HepG2 (cell line): ENCODE measurements around the gene DACT2. TPM values are rescaled to one million over a fixed set of nuclear protein-coding genes. Genes with fewer than 3 reads are reported as not detected.

Experiments
- ARNT ChIP-seq: fragments of 450-650 bp; IDR thresholded peaks from 2 replicates; pipeline ENCODE4 v1.6.1; 2017
- ARNT2 ChIP-seq: sonication (generic); formaldehyde crosslinking; IDR thresholded peaks from 2 replicates; pipeline ENCODE4 v1.8.0; 2022; ENCODE audit warnings: mild to moderate bottlenecking, low read depth, missing genetic modification reagents, moderate library complexity
- CBX1 ChIP-seq: IDR thresholded peaks from one replicate; pipeline ENCODE4 v1.6.1; 2016; ENCODE audit warnings: antibody characterized with exemption, low read depth
- GATAD1 ChIP-seq: IDR thresholded peaks from 2 replicates; pipeline ENCODE4 v1.6.1; 2016; ENCODE audit warnings: missing genetic modification reagents, missing compliant biosample characterization
- HMGXB3 ChIP-seq: sonication (generic); formaldehyde crosslinking; IDR thresholded peaks from 2 replicates; pipeline ENCODE4 v1.4.0; 2020; ENCODE audit warnings: missing genetic modification reagents, borderline replicate concordance
- ISL2 ChIP-seq: sonication (generic); formaldehyde crosslinking; IDR thresholded peaks from 2 replicates; pipeline ENCODE4 v1.5.0; 2020; ENCODE audit warnings: missing genetic modification reagents
- MLX ChIP-seq: IDR thresholded peaks from 2 replicates; pipeline ENCODE4 v1.6.1; 2016
- NFE2L2 ChIP-seq: fragments of 150-350 bp; IDR thresholded peaks from 2 replicates; pipeline ENCODE4 v1.6.1; 2014; ENCODE audit warnings: low read length
- RARA ChIP-seq: IDR thresholded peaks from 2 replicates; pipeline ENCODE4 v1.6.1; 2016; ENCODE audit warnings: missing genetic modification reagents, missing compliant biosample characterization
- SMARCE1 ChIP-seq: fragments of 450-650 bp; IDR thresholded peaks from 2 replicates; pipeline ENCODE4 v1.6.1; 2017; ENCODE audit warnings: borderline replicate concordance
- TBX2 ChIP-seq: sonication (generic); formaldehyde crosslinking; IDR thresholded peaks from 2 replicates; pipeline ENCODE4 v1.5.0; 2020; ENCODE audit warnings: missing genetic modification reagents, mild to moderate bottlenecking, borderline replicate concordance
- TGIF2 ChIP-seq: IDR thresholded peaks from 2 replicates; pipeline ENCODE4 v1.6.1; 2016; ENCODE audit warnings: control low read depth, missing compliant biosample characterization
- TRAFD1 ChIP-seq: sonication (generic); formaldehyde crosslinking; IDR thresholded peaks from 2 replicates; pipeline ENCODE4 v1.5.1; 2020; ENCODE audit warnings: missing genetic modification reagents, mild to moderate bottlenecking, borderline replicate concordance
- UBTF ChIP-seq: sonication (generic); formaldehyde crosslinking; IDR thresholded peaks from 2 replicates; pipeline ENCODE4 v1.4.0; 2020; ENCODE audit warnings: mild to moderate bottlenecking, missing genetic modification reagents
- ZKSCAN1 ChIP-seq: fragments of 150-350 bp; IDR thresholded peaks from 2 replicates; pipeline ENCODE4 v1.6.1; 2014; ENCODE audit warnings: low read length
- ZNF317 ChIP-seq: sonication (generic); formaldehyde crosslinking; IDR thresholded peaks from 2 replicates; pipeline ENCODE4 v1.5.0; 2020; ENCODE audit warnings: mild to moderate bottlenecking, missing genetic modification reagents
- ZNF446 ChIP-seq: sonication (generic); formaldehyde crosslinking; IDR thresholded peaks from 2 replicates; pipeline ENCODE4 v1.5.0; 2020; ENCODE audit warnings: mild to moderate bottlenecking, missing genetic modification reagents
- ZNF510 ChIP-seq: sonication (generic); formaldehyde crosslinking; IDR thresholded peaks from 2 replicates; pipeline ENCODE4 v1.4.0; 2020; ENCODE audit warnings: low read depth, mild to moderate bottlenecking, missing genetic modification reagents
- ZNF547 ChIP-seq: sonication (generic); formaldehyde crosslinking; IDR thresholded peaks from 2 replicates; pipeline ENCODE4 v1.5.1; 2020; ENCODE audit warnings: mild to moderate bottlenecking, missing genetic modification reagents
- ZNF557 ChIP-seq: sonication (generic); formaldehyde crosslinking; IDR thresholded peaks from 2 replicates; pipeline ENCODE4 v1.4.0; 2020; ENCODE audit warnings: missing genetic modification reagents
- ZNF569 ChIP-seq: sonication (generic); formaldehyde crosslinking; IDR thresholded peaks from 2 replicates; pipeline ENCODE4 v1.5.0; 2020; ENCODE audit warnings: mild to moderate bottlenecking, missing genetic modification reagents, moderate library complexity, borderline replicate concordance
- ZNF674 ChIP-seq: sonication (generic); formaldehyde crosslinking; IDR thresholded peaks from 2 replicates; pipeline ENCODE4 v1.5.0; 2020; ENCODE audit warnings: low read depth, mild to moderate bottlenecking, missing genetic modification reagents
- polyA plus RNA-seq, 8 experiments: library from polyadenylated mRNA; depleted of rRNA in 3 of 8; stranded (reverse) in 7 of 8; unstranded in 1 of 8; fragments of >200 nt; fragmentation: Illumina TruSeq in 4 of 8; extraction: Trizol in 4 of 8; gene quantifications; 2 replicates each; pipeline versions ENCODE4 v1.2.1 to v1.2.3, GENCODE V29; 2011 to 2016; ENCODE audit warnings: low read depth in 4 of 8, missing spikeins in 1 of 8, mixed read lengths in 1 of 8; ENCODE audit not compliant: insufficient read depth in 1 of 8
- total RNA-seq, 5 experiments: library from RNA; depleted of rRNA; stranded (reverse); fragments of >200 nt; fragmentation: Illumina TruSeq; extraction: Trizol; gene quantifications; 2 replicates each; pipeline ENCODE4 v1.2.3, GENCODE V29; 2016; ENCODE audit warnings: low read depth in 1 of 5

Gene DACT2
- total and polyA plus RNA-seq, 2 of the 13 experiments (the other 11 are each of a cell fraction or from before 2014, with no cell fraction given) = 0.15 TPM; not detected in 1

GRCh38 chr6:168326294-168327261 lies 7.0 kb upstream of the DACT2 start (continued):
- TF ChIP-seq TGIF2 (CRISPR knock-in tag) (no peak), CBX1 (peak; percentile 18), SMARCE1 (no peak), HMGXB3 (CRISPR knock-in tag) (peak; percentile 84), ZNF569 (CRISPR knock-in tag) (no peak), MLX (CRISPR knock-in tag) (peak; percentile 64; the same call in 1 of the 2 replicates), ZNF557 (CRISPR knock-in tag) (peak; percentile 47; the same call in 1 of the 2 replicates), ZNF674 (CRISPR knock-in tag) (no peak), ARNT2 (peak; percentile 43; the same call in 1 of the 2 replicates), TBX2 (CRISPR knock-in tag) (peak; percentile 74), NFE2L2 (no peak), ZNF510 (0 out of 2 replicates have a peak, but pooled peaks have one; percentile 33), ISL2 (peak; percentile 78), ZKSCAN1 (no peak), RARA (peak; percentile 98), GATAD1 (peak; percentile 73), UBTF (CRISPR knock-in tag) (peak; percentile 63), ARNT (no peak), ZNF547 (CRISPR knock-in tag) (no peak), TRAFD1 (no peak), ZNF317 (CRISPR knock-in tag) (peak; percentile 60), ZNF446 (CRISPR knock-in tag) (no peak)
